GM18951 (cell line): Measurements from ENCODE around the gene FAR2.

ENCODE experiments used
- POLR2A ChIP-seq: IDR thresholded peaks from 4 replicates; pipeline ENCODE4 v1.6.1; 2011; ENCODE audit warnings: mild to moderate bottlenecking; ENCODE audit not compliant: insufficient read length, insufficient read depth; ENCODE audit errors: extremely low read depth
- in situ Hi-C: fragments of 300-500 bp; cut with MboI; formaldehyde crosslinking; loops from one replicate; pipeline ENCODE4 v1.12.0; 2022; ENCODE audit warnings: low sequenced_read_pairs, mixed read lengths, inconsistent platforms; ENCODE audit not compliant: unreplicated experiment

The FAR2 gene

GRCh38 chr12:29223956-29224543 is 75.0 kb downstream of the FAR2 start:
- no peak for TF ChIP-seq POLR2A
- in situ Hi-C loops = no loop called here

GRCh38 chr12:29224572-29224971 is 75.5 kb downstream of the FAR2 start:
- no peak for TF ChIP-seq POLR2A

GRCh38 chr12:29225834-29226233 is 76.8 kb downstream of the FAR2 start:
- TF ChIP-seq POLR2A = no peak
- in situ Hi-C loops = no loop called here

More at GRCh38 chr12:29224572-29224971, 75.5 kb downstream of the FAR2 start:
- in situ Hi-C loops = no loop called here

GRCh38 chr12:29226616-29227015 is 77.5 kb downstream of the FAR2 start:
- in situ Hi-C loops = no loop called here
- no peak for TF ChIP-seq POLR2A

- in situ Hi-C loops = no loop called here
- TF ChIP-seq POLR2A = no peak
These were observed 79.5 kb downstream of the FAR2 start for GRCh38 chr12:29228474-29229157.

- TF ChIP-seq POLR2A = no peak
- in situ Hi-C loops = no loop called here
These were observed 80.1 kb downstream of the FAR2 start for GRCh38 chr12:29229158-29229505.

GRCh38 chr12:29229937-29230336 is 80.9 kb downstream of the FAR2 start:
- in situ Hi-C loops = no loop called here
- no peak for TF ChIP-seq POLR2A

- TF ChIP-seq POLR2A = no peak
- in situ Hi-C loops = no loop called here
These were observed 81.9 kb downstream of the FAR2 start for GRCh38 chr12:29230800-29231560.

- TF ChIP-seq POLR2A = no peak
- in situ Hi-C loops = no loop called here
These were observed 83.0 kb downstream of the FAR2 start for GRCh38 chr12:29232086-29232485.

- TF ChIP-seq POLR2A = no peak
- in situ Hi-C loops = no loop called here
These were observed 85.5 kb downstream of the FAR2 start for GRCh38 chr12:29234552-29234951.

GRCh38 chr12:29234965-29235626 is 86.0 kb downstream of the FAR2 start:
- in situ Hi-C loops = no loop called here
- TF ChIP-seq POLR2A = no peak

- in situ Hi-C loops = no loop called here
- TF ChIP-seq POLR2A = no peak
These were observed 89.8 kb downstream of the FAR2 start for GRCh38 chr12:29238822-29239291.

- TF ChIP-seq POLR2A = no peak
- in situ Hi-C loops = no loop called here
These were observed 90.3 kb downstream of the FAR2 start for GRCh38 chr12:29239336-29239735.
